GM21528 (cell line): Measurements from ENCODE around the gene ZMIZ2.
"Not testable (repeated sequence)": the region's sequence is repeated elsewhere in the genome, so short reads cannot be mapped to it uniquely, and the experiment has no call there.

Source experiments
- ATAC-seq: cut with Tn5 transposase; IDR thresholded peaks from one replicate; pipeline ENCODE4 v1.9.1; 2021; ENCODE audit warnings: mild to moderate bottlenecking, moderate library complexity; ENCODE audit not compliant: unreplicated experiment, low FRiP score

Gene ZMIZ2

GRCh38 chr7:44797329-44798258 lies 48.9 kb downstream of the ZMIZ2 start:
- ATAC-seq, result peak; percentile 51

DNA sequence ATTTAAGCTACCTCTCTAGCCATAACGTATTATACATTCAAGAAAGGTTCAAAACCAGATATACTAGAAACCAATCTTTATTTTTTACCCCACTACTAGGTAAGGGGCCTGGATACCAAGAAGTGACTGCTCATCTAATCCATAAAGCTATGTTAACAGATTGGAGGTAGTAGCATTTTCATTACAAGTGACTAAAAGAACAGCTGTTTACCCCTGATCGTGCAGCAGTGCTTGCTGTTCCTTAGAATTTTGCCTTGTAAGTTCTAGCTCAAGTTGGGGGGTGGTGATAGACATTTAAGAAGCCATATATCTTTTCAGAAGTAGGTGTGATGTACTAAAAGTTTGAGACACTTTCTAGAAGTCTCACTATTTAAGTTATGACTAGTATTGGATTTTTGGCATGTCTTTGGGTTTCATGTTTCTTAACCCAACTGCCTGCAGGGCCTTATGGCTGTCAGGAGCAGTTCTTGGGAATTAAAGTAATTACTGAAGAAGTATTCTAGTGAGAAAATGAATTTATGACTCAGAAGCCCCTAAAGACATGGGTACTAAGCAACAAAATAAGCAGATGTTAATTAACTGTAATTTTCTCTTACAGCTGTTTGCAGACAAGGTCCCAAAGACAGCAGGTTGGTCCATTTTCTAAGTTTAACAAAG lies 50.1 kb downstream of the ZMIZ2 start:
- ATAC-seq, result no peak

- ATAC-seq, result no peak
Measured at GRCh38 chr7:44799939-44800338, 51.3 kb downstream of the ZMIZ2 start.

- ATAC-seq, result no peak
Measured at GRCh38 chr7:44801890-44802289, 53.2 kb downstream of the ZMIZ2 start.

- ATAC-seq, result no peak
Measured at GRCh38 chr7:44802418-44803025, 53.9 kb downstream of the ZMIZ2 start.

- ATAC-seq, result not testable (repeated sequence)
Measured at GRCh38 chr7:44803828-44804519, 55.3 kb downstream of the ZMIZ2 start.

- ATAC-seq, result no peak
Measured at GRCh38 chr7:44805950-44806349, 57.3 kb downstream of the ZMIZ2 start.

DNA sequence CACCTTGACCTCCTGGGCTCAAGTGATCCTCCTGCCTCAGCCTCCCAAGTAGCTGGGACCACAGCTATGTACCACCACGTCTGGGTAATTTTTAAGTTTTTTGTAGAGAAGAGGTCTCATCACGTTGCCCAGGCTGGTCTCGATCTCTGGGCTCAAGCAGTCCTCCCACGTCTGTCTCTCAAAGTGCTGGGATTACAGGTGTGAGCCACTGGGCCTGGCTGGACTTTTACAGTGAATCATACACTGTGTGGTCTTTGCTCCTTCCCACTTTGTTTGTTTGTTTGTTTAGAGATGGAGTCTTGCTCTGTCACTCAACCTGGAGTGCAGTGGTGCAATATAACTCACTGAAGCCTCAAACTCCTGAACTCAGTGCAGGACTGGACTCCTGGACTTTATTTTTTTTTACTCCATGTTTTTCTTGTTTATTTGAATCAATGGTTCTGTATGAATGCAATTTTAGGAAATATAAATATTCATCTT lies 60.3 kb downstream of the ZMIZ2 start:
- ATAC-seq, result no peak

GRCh38 chr7:44811093-44811492 lies 62.4 kb downstream of the ZMIZ2 start:
- no peak for ATAC-seq

DNA sequence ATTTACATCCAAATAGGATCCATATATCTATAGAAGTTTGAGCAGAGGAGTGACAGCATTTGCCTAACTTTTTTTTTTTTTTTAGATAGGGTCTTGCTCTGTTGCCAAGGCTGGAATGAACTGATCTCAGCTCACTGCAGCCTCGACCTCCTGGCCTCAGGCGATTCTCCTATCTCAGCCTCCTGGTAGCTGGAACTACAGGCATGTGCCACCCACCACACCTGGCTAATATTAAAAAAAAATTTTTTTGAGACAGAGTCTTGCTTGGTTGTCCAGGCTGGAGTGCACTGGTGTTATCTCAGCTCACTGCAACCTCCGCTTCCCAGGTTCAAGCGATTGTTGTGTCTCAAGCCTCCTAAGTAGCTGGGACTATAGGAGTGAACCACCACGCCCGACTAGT lies 62.9 kb downstream of the ZMIZ2 start:
- no peak for ATAC-seq

GRCh38 chr7:44814919-44815318 lies 66.3 kb downstream of the ZMIZ2 start:
- no peak for ATAC-seq

GRCh38 chr7:44819292-44819691 lies 70.6 kb downstream of the ZMIZ2 start:
- no peak for ATAC-seq
